GM18508 (cell line): ENCODE measurements around the gene NDUFS3.

Experiments
- ATAC-seq: cut with Tn5 transposase; IDR thresholded peaks from one replicate; pipeline ENCODE4 v1.9.1; 2021; ENCODE audit warnings: moderate number of reproducible peaks; ENCODE audit not compliant: insufficient read depth, unreplicated experiment

NDUFS3 gene

GRCh38 chr11:47620836-47621378 is 42.0 kb downstream of the NDUFS3 start:
- ATAC-seq: no peak

DNA sequence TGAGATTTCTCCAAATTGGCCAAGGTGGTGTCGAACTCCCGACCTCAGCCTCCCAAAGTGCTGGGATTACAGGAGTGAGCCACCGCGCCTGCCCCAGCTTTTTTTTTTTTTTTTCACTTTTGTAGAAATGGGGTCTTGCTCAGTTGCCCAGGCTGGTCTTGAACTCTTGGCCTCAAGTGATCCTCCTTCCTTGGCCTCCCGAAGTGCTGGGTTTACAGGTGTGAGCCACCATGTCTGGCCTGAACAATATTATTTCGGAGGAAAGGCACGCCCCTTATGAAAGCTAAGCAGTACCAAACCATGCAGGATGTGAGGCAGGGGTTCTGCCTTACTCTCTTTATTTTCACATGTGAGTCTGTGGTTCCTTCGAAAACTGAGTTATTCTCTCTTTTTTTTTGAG is 47.4 kb downstream of the NDUFS3 start:
- no peak for ATAC-seq

DNA sequence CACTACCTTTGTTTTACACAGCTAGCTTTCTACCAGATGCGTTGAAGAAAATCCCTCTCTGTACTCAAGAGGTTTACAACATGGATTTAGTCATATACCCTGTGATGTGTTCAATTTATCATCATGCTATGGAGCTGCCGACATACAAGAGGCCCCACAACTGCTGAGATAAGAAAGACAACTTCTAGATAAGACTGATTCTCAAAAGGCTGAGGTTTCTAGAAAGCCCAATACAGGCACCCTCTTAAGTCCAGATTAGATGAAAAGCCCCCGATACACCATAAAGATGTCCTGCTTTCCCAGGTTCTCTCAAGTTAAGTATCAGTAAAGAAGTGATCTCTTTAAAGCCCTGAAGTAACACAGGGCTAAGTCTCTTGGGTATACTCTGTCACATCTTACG is 49.2 kb downstream of the NDUFS3 start:
- ATAC-seq: no peak

DNA sequence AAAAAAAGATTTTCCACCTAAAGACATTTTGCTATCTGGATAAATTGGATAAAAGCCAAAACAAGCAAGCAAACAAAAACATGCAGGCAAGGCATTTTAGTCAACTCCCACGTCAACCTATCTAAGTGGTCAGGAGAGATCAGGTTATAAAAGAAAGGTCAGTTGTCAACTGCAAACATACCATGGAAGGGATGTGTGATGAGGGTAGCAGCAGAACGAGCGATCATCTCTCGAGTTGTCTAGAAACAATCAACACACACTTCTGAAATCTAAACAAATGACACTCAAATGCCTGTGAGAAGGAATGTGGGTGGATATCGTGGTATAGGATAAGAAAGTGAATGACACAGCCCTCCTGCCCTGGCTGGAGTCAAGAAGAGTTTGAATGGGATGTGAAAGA is 52.6 kb downstream of the NDUFS3 start:
- ATAC-seq: no peak
